HG03571 (cell line): ENCODE measurements around the gene PMF1.
"Not testable (repeated sequence)": the region's sequence is repeated elsewhere in the genome, so short reads cannot be mapped to it uniquely, and the experiment has no call there.

ENCODE experiments used
- ATAC-seq: cut with Tn5 transposase; IDR thresholded peaks from one replicate; pipeline ENCODE4 v1.9.1; 2021; ENCODE audit not compliant: unreplicated experiment

The PMF1 gene

DNA sequence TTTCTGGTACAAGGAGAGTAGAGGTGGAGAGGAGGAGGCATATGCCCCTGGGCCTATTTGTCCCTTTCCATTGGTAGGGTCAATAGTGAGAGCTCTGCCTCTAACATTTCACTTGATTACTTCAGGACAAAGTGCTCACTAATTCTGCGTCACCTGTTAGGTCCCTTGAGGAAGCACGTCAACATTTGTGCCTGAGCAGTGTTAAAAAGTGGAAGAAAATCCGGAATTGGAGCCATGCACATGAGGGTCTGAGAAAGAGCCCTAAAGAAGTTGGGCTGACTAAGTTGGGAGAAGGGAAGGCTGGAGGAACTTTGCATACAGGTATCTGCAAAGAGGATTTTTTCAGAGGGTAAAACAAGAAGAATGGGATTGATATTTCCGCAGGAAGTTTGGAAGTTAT lies 17.0 kb upstream of the PMF1 start:
- ATAC-seq: no peak

DNA sequence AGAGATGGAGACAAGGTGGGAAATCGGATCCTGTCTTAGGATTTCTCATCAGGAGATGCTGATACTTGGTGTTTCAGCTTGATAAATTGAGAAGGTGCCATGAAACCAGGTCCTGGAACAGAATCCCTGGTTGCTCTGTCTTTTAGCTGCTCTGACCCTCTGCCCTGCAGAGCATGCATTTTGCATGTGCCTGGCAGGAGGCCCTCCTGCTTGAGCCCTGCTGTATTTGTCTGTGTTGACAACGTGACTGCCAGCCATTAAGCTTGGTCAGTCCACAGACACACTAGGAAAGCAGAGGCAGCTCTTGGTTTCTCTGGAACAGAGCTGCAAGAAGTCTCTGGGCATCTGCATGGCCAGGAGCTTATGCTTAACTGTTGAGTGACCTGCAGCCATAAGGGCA lies 16.4 kb upstream of the PMF1 start:
- ATAC-seq: no peak

DNA sequence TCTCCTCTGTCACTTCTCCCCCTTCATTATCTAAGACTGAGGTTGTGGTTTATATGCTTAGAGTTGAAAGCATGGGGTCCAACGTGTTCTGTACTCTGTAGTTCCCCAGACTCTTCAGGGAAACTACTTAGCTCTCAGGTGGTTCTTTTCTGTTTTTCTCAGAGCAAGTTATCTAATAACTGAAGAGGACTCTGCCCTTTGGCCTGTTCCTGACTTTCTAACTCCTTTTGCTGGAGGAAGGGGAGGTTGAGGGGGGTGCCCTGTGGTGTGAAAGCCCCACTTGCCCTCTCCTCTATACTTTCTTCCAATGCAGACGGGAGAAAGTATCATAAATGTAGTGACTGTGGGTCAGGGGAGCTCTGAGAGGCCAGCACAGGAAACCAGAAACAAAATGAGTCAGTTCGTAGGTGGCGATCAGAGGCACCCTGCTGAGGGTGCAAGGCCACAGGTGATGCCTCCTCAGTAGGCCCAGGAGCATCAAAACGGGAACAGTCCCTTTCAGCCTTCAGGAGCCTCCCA lies 13.9 kb upstream of the PMF1 start:
- no peak for ATAC-seq

DNA sequence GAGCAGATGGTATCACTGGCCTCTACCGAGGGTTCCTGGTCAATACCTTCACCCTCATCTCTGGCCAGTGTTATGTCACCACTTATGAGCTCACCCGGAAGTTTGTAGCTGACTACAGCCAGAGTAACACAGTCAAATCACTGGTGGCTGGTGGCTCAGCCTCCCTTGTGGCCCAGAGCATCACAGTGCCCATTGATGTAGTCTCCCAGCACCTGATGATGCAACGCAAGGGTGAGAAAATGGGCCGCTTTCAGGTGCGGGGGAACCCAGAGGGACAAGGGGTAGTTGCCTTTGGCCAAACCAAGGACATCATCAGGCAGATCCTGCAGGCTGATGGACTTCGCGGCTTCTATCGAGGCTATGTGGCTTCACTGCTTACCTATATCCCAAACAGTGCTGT lies 12.8 kb upstream of the PMF1 start:
- no peak for ATAC-seq

DNA sequence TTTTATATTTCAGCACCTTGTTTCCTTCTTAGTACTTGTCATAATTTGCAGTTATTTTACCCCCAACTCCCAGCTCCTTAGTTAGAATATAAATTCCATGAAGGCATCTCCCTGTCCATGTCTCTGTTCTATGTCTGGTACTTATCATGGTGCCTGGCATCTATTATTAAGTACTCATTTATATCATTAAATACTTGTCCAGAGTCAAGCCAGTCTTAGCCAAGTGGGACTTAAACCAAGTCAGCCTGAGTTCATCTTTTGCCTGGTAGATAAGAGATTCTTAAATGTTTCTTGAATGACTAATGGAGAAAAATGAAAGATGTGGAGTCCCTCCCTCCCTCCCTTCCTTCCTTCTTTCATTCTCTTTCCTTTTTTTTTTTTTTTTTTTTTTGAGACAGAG lies 9.5 kb upstream of the PMF1 start:
- ATAC-seq: no peak

DNA sequence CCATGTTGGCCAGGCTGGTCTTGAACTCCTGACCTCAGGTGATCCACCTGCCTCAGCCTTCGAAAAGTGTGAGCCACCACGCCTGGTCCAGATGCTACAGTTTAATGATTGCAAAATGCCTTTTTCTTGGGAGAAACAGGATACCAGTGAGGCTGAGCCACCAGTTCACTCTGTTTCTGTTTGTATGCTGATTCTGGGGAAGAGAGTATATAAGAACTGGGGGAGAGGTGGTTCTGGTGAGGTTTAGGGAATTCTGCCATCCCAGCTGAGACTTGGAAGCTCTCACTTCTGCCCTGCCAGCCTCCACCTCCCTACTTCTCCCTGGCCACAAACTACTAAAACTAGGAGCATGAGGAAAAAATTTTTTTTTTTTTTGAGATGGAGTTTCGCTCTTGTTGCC lies 8.1 kb upstream of the PMF1 start:
- ATAC-seq: no peak

DNA sequence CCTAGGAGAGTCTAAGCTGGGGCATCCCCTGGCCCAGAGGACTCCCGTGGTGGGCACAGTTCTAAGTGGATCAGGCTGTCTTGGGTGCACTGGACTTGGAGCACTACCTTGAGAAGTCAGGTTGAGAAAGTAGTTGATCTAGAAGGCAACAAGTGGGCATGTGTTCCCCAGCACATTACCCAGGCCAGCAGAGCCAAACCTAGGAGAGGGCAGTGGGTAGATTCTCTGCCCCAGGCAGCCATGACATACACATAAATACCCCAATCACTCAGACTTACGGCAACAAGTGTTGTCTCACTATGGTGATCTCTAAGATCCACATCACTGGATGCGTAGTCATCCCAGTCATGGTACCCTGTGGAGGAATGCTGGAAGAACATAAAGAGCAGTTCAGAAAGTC lies 1.6 kb upstream of the PMF1 start:
- ATAC-seq: no peak

DNA sequence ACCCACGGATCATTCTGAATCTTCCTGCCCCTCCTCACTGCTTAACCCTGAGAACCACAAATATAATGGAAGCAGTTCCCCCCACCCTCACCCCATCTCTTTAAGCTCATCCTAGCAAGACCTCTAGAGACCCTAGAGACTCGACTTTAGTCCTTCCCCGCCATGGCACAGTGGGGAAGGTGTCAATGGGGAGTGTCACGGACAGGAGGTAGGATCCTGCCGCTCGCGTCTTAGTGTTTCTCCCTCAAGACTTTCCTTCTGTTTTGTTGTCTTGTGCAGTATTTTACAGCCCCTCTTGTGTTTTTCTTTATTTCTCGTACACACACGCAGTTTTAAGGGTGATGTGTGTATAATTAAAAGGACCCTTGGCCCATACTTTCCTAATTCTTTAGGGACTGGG lies 677 bp upstream of the PMF1 start:
- ATAC-seq: no peak

DNA sequence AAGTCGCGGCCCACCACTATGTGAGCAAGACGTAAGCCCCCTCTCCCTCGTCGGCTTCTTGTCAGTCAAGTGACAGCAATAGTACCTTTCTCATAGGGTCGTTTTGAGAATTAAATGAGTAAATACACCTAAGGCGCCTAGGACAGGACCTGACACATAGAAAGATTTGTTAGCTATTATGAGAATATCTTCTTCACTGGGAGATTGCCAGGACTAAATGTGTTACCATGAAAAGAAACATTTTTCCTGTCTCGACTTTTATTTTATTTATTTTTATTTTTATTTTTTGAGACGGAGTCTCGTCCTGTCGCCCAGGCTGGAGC lies 798 bp downstream of the PMF1 start:
- ATAC-seq: no peak

DNA sequence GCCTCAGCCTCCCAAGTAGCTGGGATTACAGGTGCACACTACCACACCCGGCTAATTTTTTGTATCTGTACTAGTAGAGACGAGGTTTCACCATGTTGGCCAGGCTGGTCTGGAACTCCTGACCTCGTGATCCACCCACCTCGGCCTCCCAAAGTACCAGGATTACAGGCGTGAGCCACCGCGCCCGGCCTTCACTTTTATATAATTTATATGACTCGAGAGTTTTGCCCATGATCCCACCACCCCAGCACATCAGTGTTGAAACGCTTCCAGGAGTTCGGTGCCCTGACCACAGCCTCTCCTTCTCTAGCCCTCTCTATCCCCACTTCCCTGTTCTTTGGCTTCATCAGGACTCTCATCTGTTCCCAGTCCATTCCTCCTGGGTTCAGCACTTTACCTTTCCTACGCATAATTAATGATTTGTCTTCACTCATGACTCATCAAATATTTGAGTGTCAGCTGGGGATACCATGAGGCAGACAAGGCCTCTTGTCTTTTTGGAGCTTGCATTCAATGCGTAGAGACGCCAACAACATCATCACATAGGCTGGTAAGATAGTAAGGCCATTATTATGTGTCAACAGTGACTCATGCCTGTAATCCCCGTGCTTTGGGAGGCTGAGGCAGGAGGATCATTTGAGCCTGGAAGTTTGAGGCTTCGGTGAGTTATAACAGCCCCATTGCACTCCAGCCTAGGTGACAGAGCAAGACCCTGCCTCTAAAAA lies 1.4 kb downstream of the PMF1 start:
- no peak for ATAC-seq

DNA sequence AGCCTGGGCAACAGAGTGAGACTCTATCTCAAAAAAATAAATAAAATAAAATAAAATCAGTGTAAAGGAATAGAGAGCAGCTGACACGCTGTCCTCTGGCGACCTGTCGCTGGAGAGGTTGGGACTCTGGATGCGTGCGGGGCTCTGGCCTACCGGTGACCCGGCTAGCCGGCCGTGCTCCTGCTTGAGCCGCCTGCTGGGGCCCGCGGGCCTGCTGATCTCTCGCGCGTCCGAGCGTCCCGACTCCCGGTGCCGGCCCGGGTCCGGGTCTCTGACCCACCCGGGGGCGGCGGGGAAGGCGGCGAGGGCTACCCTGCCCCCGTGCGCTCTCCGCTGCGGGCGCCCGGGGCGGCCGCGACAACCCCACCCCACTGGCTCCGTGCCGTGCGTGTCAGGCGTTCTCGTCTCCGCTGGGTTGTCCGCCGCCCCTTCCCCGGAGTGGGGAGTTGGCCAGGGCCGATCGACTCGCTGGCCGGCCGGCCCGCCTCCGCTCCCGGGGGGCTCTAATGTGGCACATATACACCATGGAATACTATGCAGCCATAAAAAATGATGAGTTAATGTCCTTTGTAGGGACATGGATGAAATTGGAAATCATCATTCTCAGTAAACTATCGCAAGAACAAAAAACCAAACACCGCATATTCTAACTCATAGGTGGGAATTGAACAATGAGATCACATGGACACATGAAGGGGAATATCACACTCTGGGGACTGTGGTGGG lies 3.7 kb downstream of the PMF1 start:
- ATAC-seq: not testable (repeated sequence)

DNA sequence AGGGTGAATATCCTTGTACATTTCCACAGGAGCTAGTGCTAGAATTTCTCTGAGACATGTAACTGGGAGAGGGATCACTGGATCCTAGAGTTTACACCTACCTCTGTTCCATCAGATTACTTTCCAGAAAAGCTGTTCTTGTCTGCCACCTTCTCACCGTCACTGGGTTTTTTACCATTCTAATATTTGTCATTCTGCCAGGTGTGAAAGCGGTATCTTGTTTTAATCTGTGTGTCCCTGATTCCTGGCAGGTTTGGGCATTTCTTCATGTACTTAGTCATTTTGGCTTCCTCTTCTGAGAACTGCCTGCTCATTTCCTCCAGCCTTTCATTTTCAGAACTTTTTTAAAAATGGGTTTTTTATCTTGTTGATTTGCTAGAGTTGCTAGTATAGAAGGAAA lies 5.1 kb downstream of the PMF1 start:
- no peak for ATAC-seq

DNA sequence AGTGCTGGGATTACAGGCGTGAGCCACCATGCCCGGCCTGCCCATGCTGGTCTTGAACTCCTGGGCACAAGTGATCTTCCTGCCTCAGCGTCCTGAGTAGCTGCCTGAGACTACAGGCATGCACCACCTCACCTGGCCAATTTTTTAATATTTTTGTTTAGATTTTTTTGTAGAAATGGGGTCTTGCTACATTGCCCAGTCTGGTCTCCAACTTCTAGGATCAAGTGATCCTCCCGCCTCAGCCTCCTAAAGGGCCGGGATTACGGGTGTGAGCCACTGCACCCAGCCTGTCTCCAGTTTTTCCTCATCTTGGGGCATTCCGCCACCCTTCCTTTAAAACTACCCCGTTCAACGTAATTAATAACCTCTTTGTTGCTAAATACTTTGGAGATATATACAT lies 7.4 kb downstream of the PMF1 start:
- no peak for ATAC-seq

DNA sequence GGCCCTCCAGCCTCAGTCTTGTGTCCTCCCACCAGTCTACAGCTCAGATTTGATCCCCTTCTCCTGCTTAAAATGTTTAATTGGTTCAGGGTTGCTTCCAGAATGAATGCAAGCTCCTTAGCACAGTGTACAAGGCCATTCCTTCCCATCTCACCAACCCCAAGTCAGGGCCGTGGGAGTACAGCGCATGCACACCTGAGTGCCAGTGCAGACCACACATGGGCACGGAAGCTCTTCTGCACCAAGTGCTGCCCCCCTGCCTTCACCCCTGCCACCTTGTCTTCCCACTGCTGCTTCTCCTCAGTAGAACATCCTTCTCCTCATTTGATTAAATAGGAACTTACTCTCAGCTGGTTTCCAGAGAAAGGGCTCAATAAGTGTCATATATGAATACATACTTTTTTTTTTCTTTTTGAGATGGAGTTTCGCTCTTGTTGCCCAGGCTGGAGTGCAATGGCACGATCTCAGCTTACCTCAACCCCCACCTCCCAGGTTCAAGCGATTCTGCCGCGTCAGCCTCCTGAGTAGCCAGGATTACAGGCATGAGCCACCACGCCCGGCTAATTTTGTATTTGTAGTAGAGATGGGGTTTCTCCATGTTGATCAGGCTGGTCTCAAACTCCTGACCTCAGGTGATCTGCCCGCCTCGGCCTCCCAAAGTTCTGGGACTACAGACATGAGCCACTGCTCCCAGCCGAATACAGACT lies 9.3 kb downstream of the PMF1 start:
- no peak for ATAC-seq

DNA sequence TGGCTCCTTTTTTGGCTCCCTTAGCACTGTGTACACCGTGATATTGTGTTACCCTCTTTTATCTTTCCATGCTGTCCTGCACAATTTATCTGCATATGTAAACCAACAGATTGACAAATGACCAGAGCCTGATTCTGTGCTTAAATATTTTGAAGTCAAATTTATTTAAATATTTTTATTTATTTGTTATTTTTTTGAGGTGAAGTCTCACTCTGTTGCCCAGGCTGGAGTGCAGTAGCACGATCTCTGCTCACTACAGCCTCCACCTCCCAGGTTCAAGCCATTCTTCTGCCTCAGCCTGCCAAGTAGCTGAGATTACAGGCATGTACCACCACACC lies 12.8 kb downstream of the PMF1 start:
- no peak for ATAC-seq

DNA sequence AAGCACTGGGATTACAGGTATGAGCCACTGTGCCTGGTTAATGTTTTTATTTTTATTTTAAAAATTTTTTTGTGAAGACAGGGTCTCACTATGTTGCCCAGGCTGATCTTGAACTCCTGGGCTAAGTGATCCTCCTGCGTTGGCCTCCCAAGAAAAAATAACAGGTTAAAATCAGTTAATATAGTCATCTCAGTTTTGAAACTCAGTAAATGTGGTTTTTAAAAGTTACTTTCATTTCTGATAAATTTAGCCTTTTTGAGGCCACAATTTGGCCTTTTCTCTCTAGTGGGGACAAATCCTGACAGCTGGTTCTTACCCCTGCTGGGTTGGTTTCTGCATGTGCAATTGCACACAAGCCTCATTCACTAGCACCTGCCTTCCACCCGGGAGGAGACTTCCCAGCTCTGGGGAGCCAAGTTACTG lies 13.3 kb downstream of the PMF1 start:
- ATAC-seq: peak; percentile 57

DNA sequence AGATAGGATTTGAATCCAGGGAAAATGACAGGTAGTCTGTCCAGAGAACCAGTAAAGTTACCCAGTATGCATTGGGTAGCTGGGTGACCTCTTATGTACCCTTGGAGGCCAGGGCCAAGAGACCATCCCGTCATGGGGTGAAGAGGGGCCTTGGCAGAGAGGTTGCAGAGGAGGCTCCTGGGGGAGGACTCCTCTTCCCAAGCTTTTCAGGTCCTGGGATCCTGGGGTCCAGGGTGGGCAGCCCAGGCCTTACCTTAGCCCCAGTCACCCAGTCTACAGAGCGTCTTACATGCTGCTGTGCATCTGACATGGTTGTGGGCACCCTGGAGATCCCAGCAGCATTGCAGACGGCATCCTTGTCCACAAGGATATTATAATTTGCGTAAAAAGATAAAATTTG lies 14.0 kb downstream of the PMF1 start:
- no peak for ATAC-seq

DNA sequence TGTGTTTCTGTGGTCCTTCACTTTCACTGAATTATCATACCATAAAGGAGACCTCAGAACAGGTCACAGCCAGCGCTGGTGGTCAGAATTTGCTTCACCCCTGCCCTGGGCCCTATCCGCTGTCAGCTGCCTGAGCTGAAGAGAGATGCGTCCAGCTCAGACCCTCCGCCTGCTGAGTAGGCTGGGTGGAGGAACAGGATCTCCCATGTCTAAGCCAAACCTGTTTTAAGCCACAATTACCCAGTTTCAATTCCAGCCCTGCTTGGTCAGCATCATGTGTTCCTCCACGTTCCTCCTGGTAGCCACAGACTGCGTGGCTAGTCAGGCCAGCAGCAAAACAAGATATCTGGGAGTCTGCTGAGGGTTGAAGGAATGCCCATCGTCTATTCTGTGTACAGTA lies 15.7 kb downstream of the PMF1 start:
- no peak for ATAC-seq

DNA sequence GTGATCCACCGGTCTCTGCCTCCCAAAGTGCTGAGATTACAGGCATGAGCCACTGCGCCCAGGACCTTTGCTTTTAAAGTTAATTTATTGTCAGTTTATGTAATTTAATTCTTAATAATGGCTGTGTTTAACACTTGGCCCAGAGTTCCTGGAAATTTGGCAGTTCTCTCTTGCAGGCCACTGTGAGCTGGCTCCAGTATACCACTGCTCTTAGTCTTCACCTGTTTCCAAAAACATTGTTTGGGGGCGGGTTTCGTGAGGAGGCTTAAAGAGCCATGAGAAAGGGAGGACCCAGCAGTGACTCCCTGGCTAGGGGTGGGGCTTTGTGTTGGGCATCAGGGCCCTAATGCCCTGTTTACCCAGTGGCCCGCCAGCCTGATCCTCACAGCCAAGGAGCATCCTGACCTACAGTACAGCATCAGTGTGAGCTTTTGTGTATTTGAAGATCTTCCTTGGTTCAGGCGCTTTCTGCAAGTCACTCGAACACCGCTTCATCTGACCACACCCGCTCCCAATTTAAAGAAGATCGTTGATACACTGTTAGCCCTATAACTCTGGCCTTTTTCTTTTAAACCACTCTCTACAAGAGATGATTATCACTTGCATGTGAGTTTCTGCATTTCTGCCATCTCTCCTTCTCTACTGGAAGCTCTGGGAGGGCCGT lies 17.1 kb downstream of the PMF1 start:
- ATAC-seq: no peak

DNA sequence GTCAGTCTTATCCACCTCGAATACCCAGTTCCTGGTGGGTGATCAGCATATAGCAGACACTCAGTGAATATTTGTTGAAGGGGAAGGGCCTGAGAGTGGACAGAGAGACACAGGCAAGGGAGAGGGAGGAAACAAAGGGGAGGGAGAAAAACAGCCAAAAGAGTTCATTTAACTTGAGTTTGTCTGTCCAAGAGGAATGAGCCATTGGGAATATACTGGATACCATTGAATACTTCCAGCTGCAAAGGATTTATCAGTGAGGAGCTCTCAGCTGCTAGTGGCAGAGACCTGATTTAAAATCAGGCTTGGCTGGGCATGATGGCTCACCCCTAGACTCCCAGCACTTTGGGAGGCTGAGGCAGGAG lies 17.6 kb downstream of the PMF1 start:
- no peak for ATAC-seq

DNA sequence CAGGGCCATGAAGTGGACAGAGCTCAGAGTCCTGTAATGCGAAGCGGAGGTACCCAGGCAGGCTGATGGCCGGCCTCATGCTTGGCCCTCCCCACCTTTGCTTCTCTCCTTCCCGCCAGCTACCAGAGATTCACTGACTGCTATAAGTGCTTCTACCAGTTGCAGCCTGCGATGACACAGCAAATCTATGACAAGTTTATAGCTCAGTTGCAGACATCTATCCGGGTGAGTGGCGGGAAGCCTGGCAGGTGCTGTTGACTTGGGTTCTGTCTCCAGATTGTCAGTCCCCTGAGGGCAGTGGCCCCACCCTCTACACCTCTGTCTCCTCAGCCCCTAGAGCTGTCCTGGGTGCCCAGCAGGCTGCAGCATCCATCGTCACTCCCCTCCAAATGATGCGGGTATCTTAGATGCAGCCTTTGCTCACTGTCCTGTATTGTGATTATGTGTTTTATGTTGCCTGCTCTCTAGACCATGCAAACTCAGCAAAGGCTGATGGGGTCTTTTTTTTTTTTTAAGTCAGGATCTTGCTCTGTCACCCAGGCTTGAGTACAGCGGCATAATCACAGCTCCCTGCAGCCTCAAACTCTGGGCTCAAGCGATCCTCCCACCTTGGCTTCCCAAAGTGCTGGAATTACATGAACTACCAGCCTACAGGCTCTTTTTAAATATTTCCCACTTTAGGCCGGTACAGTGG lies 19.5 kb downstream of the PMF1 start:
- no peak for ATAC-seq
